B cell (primary cell): ENCODE data around the gene AGAP1. TPM values are rescaled to one million over a fixed set of nuclear protein-coding genes. Genes with fewer than 3 reads are reported as not detected.

Source experiments
- ATAC-seq: fragments of 200-7000 bp; cut with Tn5 transposase; one replicate; pipeline ENCODE4 v1.10.0; 2021; ENCODE audit warnings: low read depth, mild to moderate bottlenecking, moderate number of reproducible peaks, moderate library complexity
- CTCF ChIA-PET: fragments of 350-600 bp; sonication (Branson Sonifier 250); formaldehyde crosslinking; loops from one replicate; lab custom pipeline; 2021; ENCODE audit warnings: antibody characterized with exemption, inconsistent platforms; lab: Charles Lee
- POLR2A ChIA-PET: fragments of 350-600 bp; sonication (Branson Sonifier 250); formaldehyde crosslinking; loops from one replicate; lab custom pipeline; 2021; ENCODE audit warnings: antibody characterized with exemption; lab: Charles Lee
- DNase-seq: peaks from one replicate; pipeline ENCODE4 v3.0.0; 2013
- H2AFZ ChIP-seq: 2 replicates; pipeline ENCODE4 v1.6.1; 2012; ENCODE audit warnings: mild to moderate bottlenecking, low read depth, low read length; ENCODE audit not compliant: insufficient read depth, poor library complexity, severe bottlenecking
- H3K27ac ChIP-seq, 2 donors: 1 replicate in 1 of 2; 2 replicates in 1 of 2; pipeline ENCODE4 v1.5.1; 2012 to 2013; ENCODE audit warnings: low read length in 2 of 2, mild to moderate bottlenecking in 2 of 2, moderate library complexity in 1 of 2
- H3K27me3 ChIP-seq, 4 experiments: fragments of 200-600 bp in 1 of 4; sonication (generic) in 1 of 4; replicated peaks in 1 of 4; 1 replicate in 2 of 4; 2 replicates in 2 of 4; pipeline versions ENCODE4 v1.6.1 to v1.7.0; 2013 to 2016; ENCODE audit warnings: low read length in 3 of 4, mild to moderate bottlenecking in 2 of 4, mixed read lengths in 1 of 4, moderate library complexity in 1 of 4; ENCODE audit not compliant: insufficient read depth in 4 of 4, control insufficient read depth in 3 of 4; ENCODE audit errors: control extremely low read depth in 1 of 4
- H3K36me3 ChIP-seq, 2 experiments: replicated peaks in 1 of 2; 1 replicate in 1 of 2; 2 replicates in 1 of 2; pipeline versions ENCODE4 v1.6.1 to v1.7.1; 2013; ENCODE audit warnings: low read length in 1 of 2; ENCODE audit not compliant: insufficient read depth in 2 of 2, control insufficient read depth in 1 of 2; ENCODE audit errors: control extremely low read depth in 1 of 2, extremely low read depth in 1 of 2
- H3K4me1 ChIP-seq, 2 donors: fragments of 200-600 bp in 1 of 2; sonication (generic) in 1 of 2; 1 replicate in 1 of 2; 2 replicates in 1 of 2; pipeline versions ENCODE4 v1.5.1 to v1.6.1; 2013 to 2017; ENCODE audit warnings: low read length in 2 of 2; ENCODE audit not compliant: control insufficient read depth in 2 of 2, insufficient read depth in 2 of 2
- H3K4me2 ChIP-seq: replicated peaks from 2 replicates; pipeline ENCODE3; 2012; ENCODE audit warnings: mild to moderate bottlenecking, low read depth, low read length; ENCODE audit not compliant: poor library complexity, severe bottlenecking
- H3K4me3 ChIP-seq, 5 experiments: fragments of 200-600 bp in 1 of 5; sonication (generic) in 1 of 5; 1 replicate in 3 of 5; 2 replicates in 2 of 5; pipeline versions ENCODE4 v1.5.1 to v1.7.0; 2011 to 2016; ENCODE audit warnings: low read length in 4 of 5, mild to moderate bottlenecking in 4 of 5, low read depth in 2 of 5, control low read depth in 1 of 5, moderate library complexity in 1 of 5; ENCODE audit not compliant: insufficient read depth in 1 of 5; ENCODE audit errors: control extremely low read depth in 1 of 5, extremely low read depth in 1 of 5
- H3K79me2 ChIP-seq: fragments of 200-600 bp; sonication (generic); one replicate; pipeline ENCODE4 v1.6.0; 2016; ENCODE audit warnings: low read length; ENCODE audit not compliant: control insufficient read depth, insufficient read depth
- H3K9ac ChIP-seq: fragments of 200-600 bp; sonication (generic); 2 replicates; pipeline ENCODE4 v1.6.1; 2017; ENCODE audit warnings: mild to moderate bottlenecking, low read length, moderate library complexity
- H3K9me3 ChIP-seq, 3 donors: one replicate each; pipeline versions ENCODE4 v1.6.1 to v1.7.1; 2013; ENCODE audit warnings: low read length in 2 of 3; ENCODE audit not compliant: control insufficient read depth in 2 of 3, insufficient read depth in 1 of 3; ENCODE audit errors: control extremely low read depth in 1 of 3
- H4K20me1 ChIP-seq: 2 replicates; pipeline ENCODE4 v1.6.0; 2012; ENCODE audit warnings: mild to moderate bottlenecking, low read length; ENCODE audit not compliant: insufficient read depth, control insufficient read depth, poor library complexity, severe bottlenecking
- H3K27ac Mint-ChIP-seq: one replicate; pipeline ENCODE4 v1.8.0; 2021; ENCODE audit warnings: mixed read lengths
- H3K27me3 Mint-ChIP-seq: one replicate; pipeline ENCODE4 v1.8.0; 2021; ENCODE audit warnings: mixed read lengths
- H3K4me1 Mint-ChIP-seq: one replicate; pipeline ENCODE4 v1.8.0; 2021; ENCODE audit warnings: mixed read lengths
- H3K4me3 Mint-ChIP-seq: one replicate; pipeline ENCODE4 v1.8.0; 2021; ENCODE audit warnings: mixed read lengths
- H3K9me3 Mint-ChIP-seq: one replicate; pipeline ENCODE4 v1.8.0; 2022; ENCODE audit warnings: mixed read lengths; ENCODE audit not compliant: insufficient read depth
- EZH2 ChIP-seq: IDR thresholded peaks from 2 replicates; pipeline ENCODE4 v1.6.1; 2012; ENCODE audit warnings: borderline replicate concordance, low read depth, mild to moderate bottlenecking, moderate library complexity, low read length; ENCODE audit not compliant: insufficient read depth, poor library complexity, severe bottlenecking
- WGBS: methylation state at CpG from one replicate; pipeline ENCODE4 v1.1.5; 2013; ENCODE audit warnings: missing lambda C conversion rate; ENCODE audit not compliant: insufficient coverage; 5-methylcytosine and 5-hydroxymethylcytosine counted together
- intact Hi-C: fragments of 100-400 bp; cut with micrococcal nuclease; formaldehyde crosslinking; loops from one replicate; pipeline ENCODE4 v1.10.0; 2022
- polyA plus RNA-seq: library from polyadenylated mRNA; depleted of rRNA; stranded (reverse); fragments of >200 nt; gene quantifications from 2 replicates; pipeline ENCODE4 v1.2.3, GENCODE V29; 2012
- total RNA-seq, 2 donors: library from RNA; stranded (reverse); fragments of 120-200 nt in 1 of 2; gene quantifications; 1 replicate in 1 of 2; 2 replicates in 1 of 2; pipeline versions ENCODE4 v1.2.3 to v1.2.4, GENCODE V29; 2013 to 2022
- TF ChIP-seq, protein P1 (sequence below): fragments of 200-600 bp; IDR thresholded peaks from one replicate; pipeline ENCODE4 v1.8.0; 2022; ENCODE audit warnings: antibody characterized with exemption, mild to moderate bottlenecking

AGAP1 gene
- total and polyA plus RNA-seq, 2 donors (not counting 1 experiment from before 2014, with no cell fraction given): 0.01 TPM; not detected in 1

DNA sequence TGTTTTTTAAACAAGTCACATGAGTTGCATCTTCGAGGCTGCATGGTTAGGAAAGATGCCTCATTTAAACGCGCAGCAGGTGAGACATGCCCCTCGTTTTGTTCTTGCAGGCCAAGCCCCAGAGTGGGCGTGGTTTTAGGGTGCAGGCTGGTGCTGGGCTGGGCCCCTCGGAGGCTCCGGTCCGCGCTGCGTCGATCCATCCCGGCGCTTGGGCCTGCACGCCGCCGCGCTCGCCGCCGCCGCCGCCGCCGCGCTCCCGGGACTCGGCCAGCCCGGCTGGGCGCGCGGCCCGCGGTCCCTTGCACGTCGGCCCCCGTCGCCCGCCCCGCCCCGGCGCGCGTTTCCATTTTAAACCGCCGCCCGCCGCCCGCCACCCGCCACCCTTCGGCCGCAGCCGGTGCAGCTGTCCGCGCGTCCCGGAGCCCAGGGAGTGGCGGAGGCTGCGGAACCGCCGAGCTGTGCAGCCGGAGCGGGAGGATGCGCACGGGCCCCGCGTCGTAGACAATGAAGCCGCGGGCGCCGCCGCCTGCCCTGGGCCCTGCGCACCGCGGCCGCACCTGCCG, 175.5 kb downstream of the AGAP1 start:
- Mint-ChIP-seq H3K4me3 (peak overlapping the region; percentile 41), H3K27ac (no peak overlapping the region), H3K9me3 (no peaks in the 10 kb centered on the region), H3K4me1 (peaks cover 10% of the 10 kb centered on the region), H3K27me3 (peaks cover 53% of the 10 kb centered on the region)
- Histone ChIP-seq H3K79me2 (no peaks in the 10 kb centered on the region), H3K36me3 (no peaks in the 10 kb centered on the region), H4K20me1 (no peaks in the 10 kb centered on the region), H3K9me3 (no peaks in the 10 kb centered on the region), H3K27ac (no peak overlapping the region), H3K9ac (no peak overlapping the region), H3K4me3 (no peak overlapping the region), H3K4me2 (no peak overlapping the region), H2AFZ (no peak overlapping the region), H3K4me1 (no peaks in the 10 kb centered on the region), H3K27me3 (peaks cover 0 to 12% (median 6%) of the 10 kb centered on the region in 4 experiments)
- TF ChIP-seq, protein P1, sequence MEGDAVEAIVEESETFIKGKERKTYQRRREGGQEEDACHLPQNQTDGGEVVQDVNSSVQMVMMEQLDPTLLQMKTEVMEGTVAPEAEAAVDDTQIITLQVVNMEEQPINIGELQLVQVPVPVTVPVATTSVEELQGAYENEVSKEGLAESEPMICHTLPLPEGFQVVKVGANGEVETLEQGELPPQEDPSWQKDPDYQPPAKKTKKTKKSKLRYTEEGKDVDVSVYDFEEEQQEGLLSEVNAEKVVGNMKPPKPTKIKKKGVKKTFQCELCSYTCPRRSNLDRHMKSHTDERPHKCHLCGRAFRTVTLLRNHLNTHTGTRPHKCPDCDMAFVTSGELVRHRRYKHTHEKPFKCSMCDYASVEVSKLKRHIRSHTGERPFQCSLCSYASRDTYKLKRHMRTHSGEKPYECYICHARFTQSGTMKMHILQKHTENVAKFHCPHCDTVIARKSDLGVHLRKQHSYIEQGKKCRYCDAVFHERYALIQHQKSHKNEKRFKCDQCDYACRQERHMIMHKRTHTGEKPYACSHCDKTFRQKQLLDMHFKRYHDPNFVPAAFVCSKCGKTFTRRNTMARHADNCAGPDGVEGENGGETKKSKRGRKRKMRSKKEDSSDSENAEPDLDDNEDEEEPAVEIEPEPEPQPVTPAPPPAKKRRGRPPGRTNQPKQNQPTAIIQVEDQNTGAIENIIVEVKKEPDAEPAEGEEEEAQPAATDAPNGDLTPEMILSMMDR: no peak
- TF ChIP-seq EZH2: no peak
- ATAC-seq (no peak), DNase-seq (no peak)
- POLR2A ChIA-PET: no interaction called here
- WGBS: under 1% methylated on average over 76 of the region's 77 CpGs
- CTCF ChIA-PET: no interaction called here
- intact Hi-C loops: no loop called here

DNA sequence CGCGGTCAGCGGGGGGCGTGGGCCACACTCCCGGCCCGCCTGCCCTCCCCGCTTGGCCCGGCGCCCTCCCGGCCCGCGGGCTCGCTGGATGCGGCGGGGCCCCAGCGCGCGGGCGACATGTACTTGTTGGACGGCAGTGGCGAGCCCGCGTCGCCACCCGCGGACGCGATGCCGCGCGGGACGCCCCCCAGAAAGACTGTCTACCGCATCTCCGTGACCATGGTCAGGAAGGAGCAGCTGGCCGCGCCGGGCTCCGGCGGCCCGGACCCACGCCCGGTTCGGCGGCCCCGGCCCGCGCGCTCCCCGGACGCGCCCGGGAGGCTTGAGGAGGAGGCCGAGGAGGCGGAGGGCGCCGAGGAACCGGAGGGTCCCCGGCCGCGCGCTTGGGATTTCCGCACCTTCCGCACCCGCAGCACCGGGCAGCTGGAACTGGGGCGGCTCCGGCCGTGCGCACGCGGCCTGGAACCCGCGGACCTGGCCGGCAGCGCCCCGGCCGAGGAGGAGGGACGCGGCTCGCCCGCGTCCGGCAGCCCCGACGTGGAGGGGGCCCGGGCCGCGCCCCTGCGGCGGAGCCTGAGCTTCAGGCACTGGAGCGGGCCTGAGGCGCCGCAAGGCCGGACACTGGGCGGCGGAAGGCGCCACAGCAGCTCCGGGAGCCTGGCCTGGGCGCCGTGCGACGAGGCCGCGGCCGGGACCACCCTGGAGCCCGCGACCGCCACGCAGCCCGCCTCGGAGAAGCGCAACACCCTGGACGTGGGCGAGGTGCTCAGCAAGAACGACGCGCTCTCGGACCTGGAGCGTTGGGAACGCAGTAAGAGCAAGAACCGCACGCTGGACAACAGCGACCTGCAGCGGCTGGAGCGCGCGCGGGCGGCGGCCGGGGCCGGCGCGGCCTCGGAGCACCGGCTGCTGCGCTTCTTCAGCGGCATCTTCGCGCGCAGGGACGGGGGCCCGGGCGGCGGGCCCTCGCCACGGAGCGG, 176.4 kb downstream of the AGAP1 start:
- DNase-seq (no peak), ATAC-seq (no peak)
- Histone ChIP-seq H4K20me1 (no peaks in the 10 kb centered on the region), H3K4me1 (no peaks in the 10 kb centered on the region), H3K27me3 (peaks cover 0 to 12% (median 6%) of the 10 kb centered on the region in 4 experiments), H2AFZ (no peak overlapping the region), H3K4me2 (no peak overlapping the region), H3K9me3 (no peaks in the 10 kb centered on the region), H3K27ac (no peak overlapping the region), H3K9ac (no peak overlapping the region), H3K36me3 (no peaks in the 10 kb centered on the region), H3K4me3 (no peak overlapping the region), H3K79me2 (no peaks in the 10 kb centered on the region)
- CTCF ChIA-PET: no interaction called here
- H3K27me3 Mint-ChIP-seq: peaks cover 48% of the 10 kb centered on the region
- no peak overlapping the region for H3K4me3 Mint-ChIP-seq
- no peak overlapping the region for H3K27ac Mint-ChIP-seq
- peaks cover 10% of the 10 kb centered on the region for H3K4me1 Mint-ChIP-seq
- 11% methylated on average over 148 of the region's 148 CpGs for WGBS
- intact Hi-C loops: no loop called here
- TF ChIP-seq, protein P1: no peak
- no peak for TF ChIP-seq EZH2
- POLR2A ChIA-PET: no interaction called here
- H3K9me3 Mint-ChIP-seq: no peaks in the 10 kb centered on the region
